Stimulated activated CD4-positive, alpha-beta T cell treated with anti-CD3 and anti-CD28 coated beads, Interleukin-2, amount 100 ng/mL, for 24 hours (primary cell): ENCODE measurements around the gene FUBP3.
"Not testable (repeated sequence)": the region's sequence is repeated elsewhere in the genome, so short reads cannot be mapped to it uniquely, and the experiment has no call there.

Source experiments
- DNase-seq, 2 donors: peaks; one replicate each; pipeline ENCODE4 v3.0.0-alpha.2; 2020

The FUBP3 gene

GRCh38 chr9:130556396-130557076, 22.8 kb upstream of the FUBP3 start:
- no peak for DNase-seq

- DNase-seq = no peak
Measured at GRCh38 chr9:130557077-130557468, 22.3 kb upstream of the FUBP3 start.

GRCh38 chr9:130561056-130561455, 18.3 kb upstream of the FUBP3 start:
- no peak for DNase-seq

DNA sequence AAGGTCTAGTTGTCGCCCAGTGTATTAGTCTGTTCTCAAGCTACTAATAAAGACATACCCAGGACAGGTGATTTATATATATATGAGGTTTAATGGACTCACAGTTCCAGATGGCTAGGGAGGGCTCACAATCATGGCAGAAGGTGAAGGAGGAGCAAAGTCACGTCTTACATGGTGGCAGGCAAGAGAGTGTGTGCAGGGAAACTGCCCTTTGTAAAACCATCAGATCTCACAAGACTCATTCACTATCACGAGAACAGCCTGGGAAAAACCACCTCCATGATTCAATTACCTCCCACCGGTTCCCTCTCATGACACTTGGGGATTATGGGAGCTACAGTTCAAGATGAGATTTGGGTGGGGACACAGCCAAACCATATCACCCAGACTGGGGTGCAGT, 16.9 kb upstream of the FUBP3 start:
- DNase-seq = not testable (repeated sequence)

DNA sequence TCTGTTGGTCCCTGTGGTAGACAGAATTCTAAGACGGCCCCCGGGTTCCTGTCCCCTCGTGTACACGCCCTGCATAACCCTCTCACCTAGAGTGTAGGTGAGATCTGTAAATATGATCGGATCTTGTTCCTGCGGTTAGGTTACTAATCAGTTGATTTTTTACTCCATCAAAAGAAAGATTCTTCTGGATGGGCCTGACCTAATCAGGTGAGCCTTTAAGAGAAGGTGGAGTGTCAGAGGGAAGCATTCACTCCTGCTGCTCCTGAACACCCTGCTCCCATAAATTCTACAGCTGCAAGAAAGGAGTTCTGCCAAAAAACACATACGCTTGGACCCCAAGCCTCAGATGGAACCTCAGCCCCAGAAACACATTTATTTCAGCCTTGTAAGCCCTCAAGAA, 15.6 kb upstream of the FUBP3 start:
- no peak for DNase-seq

DNA sequence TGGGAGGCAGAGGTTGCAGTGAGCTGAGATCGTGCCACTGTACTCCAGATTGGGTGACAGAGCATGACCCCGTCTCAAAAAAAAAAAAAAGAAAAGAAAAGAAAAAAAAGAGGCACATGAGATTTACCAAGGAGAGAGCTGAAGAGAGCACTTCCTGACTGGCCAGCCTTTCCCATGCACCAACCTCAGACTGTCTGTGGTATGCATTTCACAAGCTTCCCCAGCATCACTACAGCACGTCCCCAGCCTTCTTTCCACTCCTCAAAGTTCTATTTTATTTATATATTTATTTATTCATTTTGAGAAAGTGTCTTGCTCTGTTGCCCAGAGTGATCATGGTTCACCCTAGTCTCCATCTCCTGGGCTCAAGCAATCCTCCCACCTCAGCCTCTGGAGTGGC, 13.6 kb upstream of the FUBP3 start:
- no peak for DNase-seq

DNA sequence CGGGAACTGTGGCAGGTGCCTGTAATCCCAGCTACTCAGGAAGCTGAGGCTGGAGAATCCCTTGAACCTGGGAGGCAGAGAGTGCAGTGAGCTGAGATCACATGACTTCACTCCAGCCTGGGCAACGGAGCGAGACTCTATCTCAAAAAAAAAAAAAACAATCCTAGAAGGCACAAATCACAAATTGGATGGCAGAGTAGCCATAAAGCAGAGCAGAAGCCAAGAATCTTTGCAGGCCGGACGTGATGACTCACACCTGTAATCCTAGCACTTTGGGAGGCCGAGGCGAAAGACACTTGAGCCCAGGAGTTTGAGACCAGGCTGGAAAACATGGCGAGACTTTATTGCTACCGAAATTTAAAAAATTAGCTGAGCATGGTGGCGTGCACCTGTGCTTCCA, 9.2 kb upstream of the FUBP3 start:
- no peak for DNase-seq

DNA sequence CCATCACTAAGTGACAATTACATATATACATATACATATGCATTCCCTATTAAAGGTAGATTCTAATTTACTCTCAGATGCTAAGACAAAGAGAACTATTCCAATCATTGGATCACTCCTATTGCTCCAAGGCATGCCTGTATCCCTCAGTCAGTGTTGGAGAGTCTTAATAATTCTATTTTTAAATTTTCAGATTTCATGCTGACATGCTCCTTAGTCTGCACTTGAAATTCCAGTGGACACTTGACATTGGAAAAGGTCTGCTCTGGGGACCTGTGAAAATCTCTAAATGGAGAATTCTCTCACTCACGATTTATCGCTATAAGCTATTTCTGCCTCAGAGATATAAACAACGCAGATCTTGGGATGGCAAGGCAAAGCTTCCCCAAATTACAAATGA, 3.9 kb upstream of the FUBP3 start:
- no peak for DNase-seq

- DNase-seq = no peak
Measured at GRCh38 chr9:130576176-130576575, 3.2 kb upstream of the FUBP3 start.

- DNase-seq = no peak
Measured at GRCh38 chr9:130579738-130580463, 524 bp downstream of the FUBP3 start.

DNA sequence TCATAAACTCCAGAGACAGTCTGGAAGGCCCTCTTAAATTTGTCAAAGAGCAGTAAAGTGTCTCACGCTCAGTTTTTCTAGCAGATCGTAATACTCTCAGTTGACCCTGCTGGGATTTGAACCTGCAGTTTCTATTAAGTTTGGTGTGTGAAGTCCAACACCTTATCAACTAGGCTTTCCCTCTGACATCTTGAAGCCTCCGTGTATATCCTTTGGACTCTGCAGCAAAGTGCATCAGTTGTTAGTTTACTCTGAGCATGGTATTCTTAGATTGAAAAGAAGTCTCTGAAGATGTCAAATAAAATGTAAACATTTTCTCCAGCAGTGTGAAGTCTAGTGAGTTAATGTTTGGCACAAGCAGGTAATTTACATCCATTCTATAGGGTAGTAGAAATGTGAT, 2.4 kb downstream of the FUBP3 start:
- no peak for DNase-seq

DNA sequence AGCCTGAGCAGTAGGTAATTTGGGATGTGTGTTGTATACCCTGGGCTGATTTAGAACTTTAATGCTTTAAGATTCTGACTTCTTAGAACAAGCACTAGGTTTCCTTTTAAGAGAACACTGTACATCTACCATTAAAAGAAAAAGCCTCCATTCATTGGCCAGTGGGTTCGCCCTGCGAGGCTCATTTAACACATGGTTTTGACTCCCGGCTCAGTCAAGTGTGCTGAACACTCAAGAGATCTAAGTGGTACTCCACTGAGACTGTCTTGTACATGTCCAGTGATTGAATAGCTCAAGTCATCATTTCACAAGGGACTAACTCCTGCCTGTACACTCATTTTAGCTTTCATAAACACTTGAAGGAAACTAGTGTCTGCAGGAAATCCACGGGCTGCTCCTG, 3.9 kb downstream of the FUBP3 start:
- no peak for DNase-seq

GRCh38 chr9:130587921-130588320, 8.5 kb downstream of the FUBP3 start:
- no peak for DNase-seq

- no peak for DNase-seq
Measured at GRCh38 chr9:130588416-130588815, 9.0 kb downstream of the FUBP3 start.

GRCh38 chr9:130589754-130590153, 10.4 kb downstream of the FUBP3 start:
- DNase-seq = no peak

DNA sequence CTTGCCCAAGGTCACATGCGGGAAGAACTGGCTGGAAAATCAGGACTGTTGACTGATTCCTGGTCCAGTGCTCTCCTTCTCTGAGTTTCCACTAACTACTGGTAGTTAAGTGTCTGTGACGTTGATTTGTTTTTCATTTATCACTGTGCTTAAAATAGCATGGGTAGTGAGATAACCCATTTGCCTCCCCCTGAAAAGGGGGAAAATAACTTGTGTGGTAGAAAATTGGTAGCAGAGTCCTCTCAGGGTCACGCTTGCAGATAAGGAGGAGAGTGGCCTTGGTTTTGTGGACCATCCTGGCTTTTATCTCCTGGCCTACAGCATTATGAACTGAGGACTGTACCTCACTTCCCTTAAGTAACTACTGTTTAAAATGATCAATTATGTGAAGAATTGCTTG, 10.9 kb downstream of the FUBP3 start:
- no peak for DNase-seq

GRCh38 chr9:130593020-130593419, 13.6 kb downstream of the FUBP3 start:
- DNase-seq = no peak

- no peak for DNase-seq
Measured at GRCh38 chr9:130597228-130597627, 17.9 kb downstream of the FUBP3 start.

DNA sequence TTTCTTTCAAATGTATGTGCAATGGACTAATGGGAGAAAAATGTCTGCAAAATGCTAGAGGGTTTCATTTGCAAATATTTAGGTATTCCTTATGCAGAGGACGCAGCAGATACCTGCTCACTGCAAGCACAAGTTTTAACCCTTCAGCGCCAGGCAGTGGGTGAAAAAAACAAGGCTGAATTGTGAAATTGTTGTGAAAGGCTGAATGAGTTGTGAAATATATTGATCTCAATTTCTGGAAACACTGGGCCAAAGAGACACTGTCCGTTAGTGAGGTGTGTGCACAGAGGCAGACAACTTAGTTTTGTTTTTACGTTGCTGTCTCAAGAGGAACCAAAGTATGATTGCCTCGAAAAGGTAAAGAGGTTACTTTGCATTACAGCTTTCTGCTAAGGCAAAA, 18.8 kb downstream of the FUBP3 start:
- no peak for DNase-seq

GRCh38 chr9:130599625-130600024, 20.2 kb downstream of the FUBP3 start:
- DNase-seq = no peak

- DNase-seq = no peak
Measured at GRCh38 chr9:130601100-130601499, 21.7 kb downstream of the FUBP3 start.

- no peak for DNase-seq
Measured at GRCh38 chr9:130604295-130604694, 24.9 kb downstream of the FUBP3 start.

DNA sequence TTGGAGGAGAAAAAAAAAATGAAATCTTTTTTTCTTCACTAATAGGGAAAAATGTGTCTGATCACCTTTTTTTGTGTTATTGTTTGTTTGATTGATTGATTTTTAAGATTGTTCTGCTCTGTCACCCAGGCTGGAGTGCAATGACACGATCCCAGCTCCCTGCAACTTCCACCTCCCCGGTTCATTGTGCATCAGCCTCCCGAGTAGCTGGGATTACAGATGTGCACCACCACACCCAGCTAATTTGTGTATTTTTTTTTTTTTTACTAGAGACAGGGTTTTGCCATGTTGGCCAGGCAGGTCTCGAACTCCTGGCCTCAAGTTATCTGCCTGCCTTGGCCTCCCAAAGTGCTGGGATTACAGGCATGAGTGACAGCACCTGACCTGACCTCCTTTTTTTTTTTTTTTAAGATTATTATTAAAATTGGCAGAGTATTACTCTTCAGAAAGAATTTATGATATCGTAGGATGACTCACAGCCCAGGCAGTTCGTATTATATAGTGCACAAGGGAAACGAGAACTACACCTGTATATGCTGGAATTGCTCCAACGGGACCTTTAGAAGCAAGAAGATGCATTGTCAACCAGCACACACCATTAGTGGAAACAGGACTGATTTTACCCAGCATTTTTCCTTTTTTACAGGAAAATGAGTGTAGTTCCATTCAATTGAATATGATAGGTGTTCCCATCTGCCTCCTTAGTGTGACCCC, 27.7 kb downstream of the FUBP3 start:
- DNase-seq = no peak
